Right atrium auricular region (tissue), 2 donors: ENCODE data around the gene ASTE1. TPM values are rescaled to one million over a fixed set of nuclear protein-coding genes. Genes with fewer than 3 reads are reported as not detected.

Experiments
- DNase-seq: peaks from one replicate; pipeline ENCODE4 v3.0.0-alpha.2; 2019; ENCODE audit warnings: low spot score
- H3K27ac ChIP-seq, 2 donors: fragments of 200-600 bp; sonication (generic); 1 replicate in 1 of 2; 2 replicates in 1 of 2; pipeline ENCODE4 v1.5.1; 2016 to 2019
- H3K27me3 ChIP-seq, 2 donors: fragments of 200-600 bp; sonication (generic); one replicate each; pipeline versions ENCODE4 v1.5.1 to v1.6.0; 2017 to 2019
- H3K36me3 ChIP-seq: fragments of 200-600 bp; sonication (generic); one replicate; pipeline ENCODE4 v1.5.1; 2016
- H3K4me1 ChIP-seq, 2 donors: fragments of 200-600 bp; sonication (generic); one replicate each; pipeline versions ENCODE4 v1.5.1 to v1.6.0; 2017 to 2019
- H3K4me3 ChIP-seq, 2 donors: fragments of 200-600 bp; sonication (generic); 1 replicate in 1 of 2; 2 replicates in 1 of 2; pipeline ENCODE4 v1.5.1; 2017 to 2019; ENCODE audit warnings: mild to moderate bottlenecking in 1 of 2, moderate library complexity in 1 of 2
- H3K9me3 ChIP-seq, 2 donors: fragments of 200-600 bp; sonication (generic); one replicate each; pipeline ENCODE4 v1.5.1; 2019
- total RNA-seq, 2 donors: library from RNA; depleted of rRNA; stranded (reverse); fragments of >200 nt; gene quantifications; one replicate each; pipeline ENCODE4 v1.1.0, GENCODE V29; 2016
- TF ChIP-seq, protein P1 (sequence below), 2 donors: fragments of 200-600 bp; sonication (generic); IDR thresholded peaks; one replicate each; pipeline ENCODE4 v1.5.1; 2019; ENCODE audit warnings: antibody characterized with exemption in 2 of 2

ASTE1 gene
- total RNA-seq, 2 donors from 2014 or later = 1.2 to 2.6 TPM

DNA sequence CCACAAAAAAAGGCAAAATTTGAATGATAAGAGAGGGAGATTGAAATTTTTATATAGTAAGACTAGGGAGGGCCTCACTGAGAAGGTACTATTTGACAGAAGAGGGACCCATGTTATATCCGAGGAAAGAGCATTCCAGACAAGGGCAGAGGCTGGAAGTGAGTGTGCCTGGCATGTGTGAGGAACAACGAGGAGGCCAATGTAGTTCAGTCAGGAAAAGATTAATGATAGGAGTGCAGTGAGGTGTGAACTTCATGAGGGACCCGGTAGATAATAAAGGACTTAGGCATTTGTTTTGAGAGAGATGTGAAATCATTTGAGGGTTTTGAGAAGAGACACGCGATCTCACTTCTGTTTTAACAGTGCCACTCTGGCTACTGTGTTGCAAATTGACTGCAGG is 36.3 kb downstream of the ASTE1 start:
- DNase-seq = no peak
- Histone ChIP-seq H3K9me3 (no peaks in the 10 kb centered on the region), H3K36me3 (peaks cover 12% of the 10 kb centered on the region), H3K4me3 (no peak overlapping the region), H3K27me3 (no peaks in the 10 kb centered on the region), H3K27ac (no peak overlapping the region), H3K4me1 (no peaks in the 10 kb centered on the region)
- TF ChIP-seq, protein P1, sequence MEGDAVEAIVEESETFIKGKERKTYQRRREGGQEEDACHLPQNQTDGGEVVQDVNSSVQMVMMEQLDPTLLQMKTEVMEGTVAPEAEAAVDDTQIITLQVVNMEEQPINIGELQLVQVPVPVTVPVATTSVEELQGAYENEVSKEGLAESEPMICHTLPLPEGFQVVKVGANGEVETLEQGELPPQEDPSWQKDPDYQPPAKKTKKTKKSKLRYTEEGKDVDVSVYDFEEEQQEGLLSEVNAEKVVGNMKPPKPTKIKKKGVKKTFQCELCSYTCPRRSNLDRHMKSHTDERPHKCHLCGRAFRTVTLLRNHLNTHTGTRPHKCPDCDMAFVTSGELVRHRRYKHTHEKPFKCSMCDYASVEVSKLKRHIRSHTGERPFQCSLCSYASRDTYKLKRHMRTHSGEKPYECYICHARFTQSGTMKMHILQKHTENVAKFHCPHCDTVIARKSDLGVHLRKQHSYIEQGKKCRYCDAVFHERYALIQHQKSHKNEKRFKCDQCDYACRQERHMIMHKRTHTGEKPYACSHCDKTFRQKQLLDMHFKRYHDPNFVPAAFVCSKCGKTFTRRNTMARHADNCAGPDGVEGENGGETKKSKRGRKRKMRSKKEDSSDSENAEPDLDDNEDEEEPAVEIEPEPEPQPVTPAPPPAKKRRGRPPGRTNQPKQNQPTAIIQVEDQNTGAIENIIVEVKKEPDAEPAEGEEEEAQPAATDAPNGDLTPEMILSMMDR (IDR thresholded peaks at IDR 0.05) = no peak

DNA sequence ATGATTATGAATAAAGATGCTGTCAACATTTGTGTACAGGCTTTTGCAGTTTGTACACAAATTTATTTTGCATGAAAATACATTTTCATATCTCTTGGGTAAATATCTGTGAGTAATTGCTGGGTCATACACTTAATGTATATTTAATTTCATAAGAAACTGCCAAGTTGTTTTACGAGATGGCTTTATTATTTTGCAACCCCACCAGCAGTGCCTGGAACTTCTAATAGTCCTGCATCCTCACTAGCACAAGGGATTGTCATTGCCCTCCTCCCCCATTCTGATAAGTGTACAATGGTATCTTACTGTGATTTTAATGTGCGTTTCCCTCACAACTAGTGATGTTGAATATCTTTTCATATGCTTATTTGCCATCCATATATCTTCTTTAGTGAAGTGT is 45.2 kb downstream of the ASTE1 start:
- Histone ChIP-seq H3K4me1 (no peaks in the 10 kb centered on the region), H3K36me3 (peaks cover 13% of the 10 kb centered on the region)
- TF ChIP-seq, protein P1 (IDR thresholded peaks at IDR 0.05) = no peak

DNA sequence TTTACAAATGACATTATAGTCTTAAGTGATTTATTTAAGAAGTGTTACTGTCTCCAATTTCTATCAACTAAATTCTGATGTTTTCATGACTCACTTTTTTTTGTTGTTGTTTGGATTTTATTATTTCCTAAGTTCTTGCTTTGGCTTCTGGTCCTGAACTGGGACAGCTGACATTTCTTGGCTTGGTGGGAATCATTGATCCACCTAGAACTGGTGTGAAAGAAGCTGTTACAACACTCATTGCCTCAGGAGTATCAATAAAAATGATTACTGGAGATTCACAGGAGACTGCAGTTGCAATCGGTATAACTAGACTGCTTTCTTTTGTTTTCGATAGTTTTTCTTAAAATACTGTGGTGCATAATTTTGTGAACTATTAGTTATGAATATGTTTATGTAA is 47.5 kb downstream of the ASTE1 start:
- Histone ChIP-seq H3K27me3 (no peaks in the 10 kb centered on the region), H3K9me3 (no peaks in the 10 kb centered on the region), H3K36me3 (peaks cover 13% of the 10 kb centered on the region), H3K4me3 (no peak overlapping the region), H3K27ac (no peak overlapping the region), H3K4me1 (no peaks in the 10 kb centered on the region)
- no peak for DNase-seq
- TF ChIP-seq, protein P1 (IDR thresholded peaks at IDR 0.05) = no peak

More for the DNA sequence above, 45.2 kb downstream of the ASTE1 start:
- Histone ChIP-seq H3K27me3 (no peaks in the 10 kb centered on the region), H3K4me3 (no peak overlapping the region), H3K27ac (no peak overlapping the region), H3K9me3 (no peaks in the 10 kb centered on the region)
- DNase-seq = no peak

DNA sequence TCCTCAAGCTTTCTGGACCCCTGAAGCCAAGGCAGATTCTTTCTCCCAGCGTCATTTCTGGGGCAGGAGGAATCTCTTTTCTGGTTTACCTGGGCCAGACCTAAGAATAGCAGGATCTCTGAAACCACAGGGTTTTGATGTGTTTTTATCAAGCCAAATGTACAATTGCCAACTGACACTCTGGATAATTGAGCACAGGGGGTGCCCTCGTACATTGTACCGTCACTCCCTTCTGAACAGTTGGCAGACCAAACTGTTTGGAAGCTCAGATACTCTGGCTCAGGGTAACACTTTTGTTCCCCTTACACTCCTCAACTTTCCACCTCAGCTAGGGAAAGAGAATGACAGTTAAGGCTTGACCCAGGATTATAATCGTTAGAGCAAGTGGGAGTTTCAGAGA is 49.9 kb downstream of the ASTE1 start:
- Histone ChIP-seq H3K4me1 (no peaks in the 10 kb centered on the region), H3K36me3 (peaks cover 14% of the 10 kb centered on the region), H3K27me3 (no peaks in the 10 kb centered on the region), H3K27ac (no peak overlapping the region), H3K9me3 (no peaks in the 10 kb centered on the region), H3K4me3 (no peak overlapping the region)
- TF ChIP-seq, protein P1 (IDR thresholded peaks at IDR 0.05) = no peak
- DNase-seq = no peak

DNA sequence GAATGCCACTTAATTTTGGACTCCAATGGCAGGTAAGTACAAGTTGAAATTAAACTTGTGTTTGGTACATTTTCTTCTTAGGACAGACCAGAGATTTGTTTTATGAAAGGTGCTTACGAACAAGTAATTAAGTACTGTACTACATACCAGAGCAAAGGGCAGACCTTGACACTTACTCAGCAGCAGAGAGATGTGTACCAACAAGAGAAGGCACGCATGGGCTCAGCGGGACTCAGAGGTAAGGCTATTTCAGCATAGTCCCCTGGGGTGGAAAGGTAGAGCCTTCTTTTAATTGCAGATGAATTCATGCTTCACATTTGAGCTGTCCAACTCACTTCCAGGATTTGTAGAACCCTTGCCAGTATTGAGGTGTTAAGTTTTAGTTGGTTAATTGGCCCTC is 51.4 kb downstream of the ASTE1 start:
- Histone ChIP-seq H3K36me3 (peaks cover 18% of the 10 kb centered on the region), H3K27ac (no peak overlapping the region), H3K27me3 (no peaks in the 10 kb centered on the region), H3K4me3 (no peak overlapping the region), H3K9me3 (no peaks in the 10 kb centered on the region), H3K4me1 (no peaks in the 10 kb centered on the region)
- no peak for DNase-seq
- TF ChIP-seq, protein P1 (IDR thresholded peaks at IDR 0.05) = no peak

DNA sequence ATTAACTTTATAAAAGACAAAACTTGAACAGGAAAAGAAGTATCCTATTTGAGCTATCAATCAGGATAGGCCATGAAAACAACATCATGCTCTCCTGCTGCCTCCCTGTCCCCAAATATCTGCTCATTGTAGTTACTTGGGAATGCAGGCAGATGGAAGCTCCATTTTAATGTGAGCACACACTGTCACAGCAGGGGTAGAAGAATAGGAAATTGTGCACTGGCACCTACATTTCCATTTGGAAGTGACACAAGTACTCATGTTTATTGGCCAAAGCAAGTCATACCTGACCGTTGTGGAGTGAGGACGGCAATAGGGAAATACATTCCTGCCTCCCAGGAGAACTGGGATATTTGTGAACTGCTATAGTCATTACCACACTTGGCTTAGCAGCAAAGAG is 52.4 kb downstream of the ASTE1 start:
- DNase-seq = no peak
- Histone ChIP-seq H3K36me3 (peaks cover 18% of the 10 kb centered on the region), H3K27me3 (no peaks in the 10 kb centered on the region), H3K4me1 (no peaks in the 10 kb centered on the region), H3K9me3 (no peaks in the 10 kb centered on the region), H3K27ac (no peak overlapping the region), H3K4me3 (no peak overlapping the region)
- TF ChIP-seq, protein P1 (IDR thresholded peaks at IDR 0.05) = no peak
